ENCODE results near the gene CAMSAP1.

CAMSAP1 gene

GRCh38 chr9:135810806-135811575 lies 96.4 kb downstream of the CAMSAP1 start:
- H3K4me3 ChIP-seq (ENCODE audit: low read depth, low read length), result no peak overlapping the region
- TF ChIP-seq CTCF (IDR thresholded peaks at IDR 0.05; ENCODE audit: insufficient read depth, low read depth, low read length, missing control alignments), result no peak
- DNase-seq (ENCODE audit: low read depth), result no peak

DNA sequence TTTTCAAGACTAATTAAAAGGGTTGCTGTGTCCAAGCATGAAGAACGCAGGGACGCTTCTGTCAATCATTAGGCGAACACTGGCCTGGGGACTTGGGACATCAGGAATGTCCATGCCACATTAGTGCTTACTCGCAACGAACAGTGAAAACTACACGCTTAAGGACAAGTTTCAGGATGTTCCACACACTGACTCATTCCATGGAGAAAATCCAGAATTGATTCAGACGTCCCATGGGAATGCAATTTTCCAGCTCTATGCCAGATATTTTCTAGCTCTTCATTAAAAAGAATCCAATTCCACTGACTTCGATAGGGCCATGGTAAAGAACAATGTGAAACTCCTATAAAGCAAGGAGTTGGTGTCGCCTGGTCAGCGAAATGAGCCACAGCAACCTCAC lies 98.2 kb downstream of the CAMSAP1 start:
- H3K4me3 ChIP-seq (ENCODE audit: low read depth, low read length), result no peak overlapping the region
- no peak for TF ChIP-seq CTCF (IDR thresholded peaks at IDR 0.05; ENCODE audit: insufficient read depth, low read depth, low read length, missing control alignments)
- no peak for DNase-seq (ENCODE audit: low read depth)

GRCh38 chr9:135805422-135806022 lies 101.8 kb downstream of the CAMSAP1 start:
- no peak overlapping the region for H3K4me3 ChIP-seq (ENCODE audit: low read depth, low read length)
- no peak for DNase-seq (ENCODE audit: low read depth)
- no peak for TF ChIP-seq CTCF (IDR thresholded peaks at IDR 0.05; ENCODE audit: insufficient read depth, low read depth, low read length, missing control alignments)

- DNase-seq (ENCODE audit: low read depth), result no peak
- TF ChIP-seq CTCF (IDR thresholded peaks at IDR 0.05; ENCODE audit: insufficient read depth, low read depth, low read length, missing control alignments), result no peak
- no peak overlapping the region for H3K4me3 ChIP-seq (ENCODE audit: low read depth, low read length)
Observed at GRCh38 chr9:135804581-135805421, 102.5 kb downstream of the CAMSAP1 start.

DNA sequence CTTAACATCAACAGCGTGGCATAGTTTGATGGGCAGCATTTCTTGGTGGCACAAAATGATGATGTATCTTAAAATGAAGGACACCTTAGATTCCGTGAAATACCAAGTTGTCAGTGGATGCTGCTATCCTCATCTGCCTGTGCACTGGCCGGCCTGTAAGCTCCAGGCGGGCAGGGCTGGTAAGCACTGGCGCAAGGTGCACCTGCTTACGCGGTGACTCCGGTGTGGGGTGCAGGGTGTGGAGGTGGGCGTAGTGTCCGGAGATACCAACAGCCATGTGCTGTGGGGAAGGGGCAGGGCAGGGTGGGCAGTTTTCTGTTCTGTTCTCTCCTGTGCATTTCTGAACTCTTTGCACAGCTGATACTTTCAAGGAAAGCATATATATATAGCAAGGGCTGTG lies 103.9 kb downstream of the CAMSAP1 start:
- DNase-seq (ENCODE audit: low read depth), result no peak
- no peak for TF ChIP-seq CTCF (IDR thresholded peaks at IDR 0.05; ENCODE audit: insufficient read depth, low read depth, low read length, missing control alignments)

GRCh38 chr9:135802876-135803419 lies 104.4 kb downstream of the CAMSAP1 start:
- TF ChIP-seq CTCF (IDR thresholded peaks at IDR 0.05; ENCODE audit: insufficient read depth, low read depth, low read length, missing control alignments), result no peak
- no peak for DNase-seq (ENCODE audit: low read depth)
- no peak overlapping the region for H3K4me3 ChIP-seq (ENCODE audit: low read depth, low read length)

More for the DNA sequence above, 103.9 kb downstream of the CAMSAP1 start:
- H3K4me3 ChIP-seq (ENCODE audit: low read depth, low read length), result no peak overlapping the region
